PC-3 (cell line): ENCODE data around the gene SPRY1. TPM values are rescaled to one million over a fixed set of nuclear protein-coding genes. Genes with fewer than 3 reads are reported as not detected.

Experiments
- ATAC-seq: fragments of 200-7000 bp; cut with Tn5 transposase; 2 replicates; pipeline ENCODE4 v1.9.1; 2020; ENCODE audit warnings: mild to moderate bottlenecking, moderate library complexity
- BruUV-seq: library from RNA; stranded (reverse); fragments of 400-500 nt; replicated peaks from 2 replicates; lab custom pipeline; 2021; lab: Mats Ljungman, UMichigan
- CTCF ChIA-PET: fragments of 300-600 bp; sonication (Branson Sonifier 250); formaldehyde crosslinking; loops from one replicate; lab custom pipeline; 2022; ENCODE audit warnings: antibody characterized with exemption; lab: Charles Lee
- POLR2A ChIA-PET: fragments of 300-600 bp; sonication (Branson Sonifier 250); formaldehyde crosslinking; loops from one replicate; lab custom pipeline; 2022; ENCODE audit warnings: antibody characterized with exemption; ENCODE audit not compliant: unreplicated experiment; lab: Charles Lee
- DNase-seq: peaks from one replicate; pipeline ENCODE4 v3.0.0-alpha.2; 2015
- H2AFZ ChIP-seq: fragments of 300-600 bp; sonication (generic); 2 replicates; pipeline ENCODE4 v1.6.0; 2016; ENCODE audit warnings: antibody characterized with exemption, low read length
- H3F3A ChIP-seq: fragments of 300-600 bp; sonication (generic); one replicate; pipeline ENCODE4 v1.6.0; 2017; ENCODE audit warnings: antibody characterized with exemption, low read length, control low read depth, mild to moderate bottlenecking; ENCODE audit not compliant: unreplicated experiment
- H3K27ac ChIP-seq: fragments of 300-600 bp; sonication (generic); 2 replicates; pipeline ENCODE4 v1.5.1; 2016; ENCODE audit warnings: mild to moderate bottlenecking, low read length
- H3K27me3 ChIP-seq: fragments of 300-600 bp; sonication (generic); 2 replicates; pipeline ENCODE4 v1.6.1; 2016; ENCODE audit warnings: low read length, mixed read lengths
- H3K36me3 ChIP-seq: fragments of 300-600 bp; sonication (generic); 2 replicates; pipeline ENCODE4 v1.6.1; 2016; ENCODE audit warnings: low read depth, mixed run types, low read length, mixed read lengths
- H3K4me1 ChIP-seq: fragments of 300-600 bp; sonication (generic); 2 replicates; pipeline ENCODE4 v1.5.1; 2016; ENCODE audit warnings: low read length; ENCODE audit not compliant: insufficient read depth
- H3K4me2 ChIP-seq: fragments of 300-600 bp; sonication (generic); 2 replicates; pipeline ENCODE4 v1.6.0; 2016; ENCODE audit warnings: low read length
- H3K4me3 ChIP-seq: fragments of 300-600 bp; sonication (generic); 2 replicates; pipeline ENCODE4 v1.5.1; 2016; ENCODE audit warnings: mild to moderate bottlenecking, low read length, mixed read lengths
- H3K79me2 ChIP-seq: fragments of 300-600 bp; sonication (generic); 2 replicates; pipeline ENCODE4 v1.6.1; 2017; ENCODE audit warnings: low read length, mixed read lengths
- H3K9ac ChIP-seq: fragments of 300-600 bp; sonication (generic); 2 replicates; pipeline ENCODE4 v1.6.0; 2016; ENCODE audit warnings: mild to moderate bottlenecking, low read length
- H3K9me2 ChIP-seq: fragments of 300-600 bp; sonication (generic); replicated peaks from 2 replicates; pipeline ENCODE4 v1.6.1; 2016; ENCODE audit warnings: mixed run types, low read length, mixed read lengths
- H3K9me3 ChIP-seq: fragments of 300-600 bp; sonication (generic); 2 replicates; pipeline ENCODE4 v1.6.1; 2016; ENCODE audit warnings: low read length, mixed read lengths
- H4K20me1 ChIP-seq: fragments of 300-600 bp; sonication (generic); 2 replicates; pipeline ENCODE4 v1.6.1; 2016; ENCODE audit warnings: low read length, mixed read lengths
- EZH2 ChIP-seq: fragments of 300-600 bp; sonication (generic); IDR thresholded peaks from one replicate; pipeline ENCODE4 v1.6.1; 2017; ENCODE audit warnings: antibody characterized with exemption, mild to moderate bottlenecking, low read length; ENCODE audit not compliant: unreplicated experiment
- EZH2phosphoT487 ChIP-seq: fragments of 300-600 bp; sonication (generic); IDR thresholded peaks from 2 replicates; pipeline ENCODE4 v1.6.1; 2018; ENCODE audit warnings: mild to moderate bottlenecking, antibody characterized with exemption, low read length, borderline replicate concordance
- intact Hi-C: fragments of 100-400 bp; cut with micrococcal nuclease; formaldehyde crosslinking; loops from 2 replicates; pipeline ENCODE4 v1.9.0; 2023
- total RNA-seq: library from RNA; depleted of rRNA; stranded (reverse); fragments of >200 nt; gene quantifications from 2 replicates; pipeline ENCODE4 v1.2.3, GENCODE V29; 2014
- TF ChIP-seq, protein P1 (sequence below): fragments of 300-600 bp; sonication (generic); conservative IDR thresholded peaks from 2 replicates; pipeline ENCODE4 v1.5.1; 2017; ENCODE audit warnings: antibody characterized with exemption, low read depth, mild to moderate bottlenecking, low read length

The SPRY1 gene
- total RNA-seq, 1 experiment from 2014 or later, result 26.4 TPM

DNA sequence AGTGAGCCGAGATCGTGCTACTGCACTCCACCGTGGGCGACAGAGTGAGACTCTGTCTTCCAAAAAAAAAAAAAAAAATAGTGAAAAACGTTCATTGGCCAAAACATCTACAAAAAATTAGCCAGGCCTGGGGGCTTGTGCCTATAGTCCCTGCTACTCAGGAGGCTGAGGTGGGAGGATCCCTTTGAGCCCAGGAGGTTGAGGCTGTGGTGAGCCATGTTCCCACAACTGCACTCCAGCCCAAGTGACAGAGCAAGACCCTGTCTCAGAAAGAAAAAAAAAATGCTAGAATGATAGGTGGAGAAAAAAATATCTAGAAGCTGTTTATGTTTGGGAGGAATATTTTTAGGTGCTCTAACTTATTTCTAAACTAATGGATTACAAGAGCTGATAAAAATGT lies 14.9 kb downstream of the SPRY1 start:
- intact Hi-C loops, result no loop called here
- ATAC-seq, result no peak
- H3K4me3 ChIP-seq, result no peak overlapping the region
- CTCF ChIA-PET, result interaction anchor here (0.7 kb wide), 1 partner anchor 96 kb away, joined by 3 read pairs; no protein-coding TSS in a partner anchor
- H3K36me3 ChIP-seq, result no peaks in the 10 kb centered on the region
- peaks cover 7% of the 10 kb centered on the region for H3K79me2 ChIP-seq
- H3K4me2 ChIP-seq, result no peak overlapping the region
- no peaks in the 10 kb centered on the region for H4K20me1 ChIP-seq
- no peaks in the 10 kb centered on the region for H3K9me3 ChIP-seq
- H3K27ac ChIP-seq, result no peak overlapping the region
- no peaks in the 10 kb centered on the region for H3K9me2 ChIP-seq
- H2AFZ ChIP-seq, result no peak overlapping the region
- TF ChIP-seq, protein P1, sequence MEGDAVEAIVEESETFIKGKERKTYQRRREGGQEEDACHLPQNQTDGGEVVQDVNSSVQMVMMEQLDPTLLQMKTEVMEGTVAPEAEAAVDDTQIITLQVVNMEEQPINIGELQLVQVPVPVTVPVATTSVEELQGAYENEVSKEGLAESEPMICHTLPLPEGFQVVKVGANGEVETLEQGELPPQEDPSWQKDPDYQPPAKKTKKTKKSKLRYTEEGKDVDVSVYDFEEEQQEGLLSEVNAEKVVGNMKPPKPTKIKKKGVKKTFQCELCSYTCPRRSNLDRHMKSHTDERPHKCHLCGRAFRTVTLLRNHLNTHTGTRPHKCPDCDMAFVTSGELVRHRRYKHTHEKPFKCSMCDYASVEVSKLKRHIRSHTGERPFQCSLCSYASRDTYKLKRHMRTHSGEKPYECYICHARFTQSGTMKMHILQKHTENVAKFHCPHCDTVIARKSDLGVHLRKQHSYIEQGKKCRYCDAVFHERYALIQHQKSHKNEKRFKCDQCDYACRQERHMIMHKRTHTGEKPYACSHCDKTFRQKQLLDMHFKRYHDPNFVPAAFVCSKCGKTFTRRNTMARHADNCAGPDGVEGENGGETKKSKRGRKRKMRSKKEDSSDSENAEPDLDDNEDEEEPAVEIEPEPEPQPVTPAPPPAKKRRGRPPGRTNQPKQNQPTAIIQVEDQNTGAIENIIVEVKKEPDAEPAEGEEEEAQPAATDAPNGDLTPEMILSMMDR, result no peak
- TF ChIP-seq EZH2phosphoT487 (no peak), EZH2 (no peak)
- H3K9ac ChIP-seq, result no peak overlapping the region
- H3K4me1 ChIP-seq, result peaks cover 39% of the 10 kb centered on the region
- no peaks in the 10 kb centered on the region for H3F3A ChIP-seq
- no TSS peak for BruUV-seq
- H3K27me3 ChIP-seq, result no peaks in the 10 kb centered on the region
- POLR2A ChIA-PET, result no interaction called here
- no peak for DNase-seq

DNA sequence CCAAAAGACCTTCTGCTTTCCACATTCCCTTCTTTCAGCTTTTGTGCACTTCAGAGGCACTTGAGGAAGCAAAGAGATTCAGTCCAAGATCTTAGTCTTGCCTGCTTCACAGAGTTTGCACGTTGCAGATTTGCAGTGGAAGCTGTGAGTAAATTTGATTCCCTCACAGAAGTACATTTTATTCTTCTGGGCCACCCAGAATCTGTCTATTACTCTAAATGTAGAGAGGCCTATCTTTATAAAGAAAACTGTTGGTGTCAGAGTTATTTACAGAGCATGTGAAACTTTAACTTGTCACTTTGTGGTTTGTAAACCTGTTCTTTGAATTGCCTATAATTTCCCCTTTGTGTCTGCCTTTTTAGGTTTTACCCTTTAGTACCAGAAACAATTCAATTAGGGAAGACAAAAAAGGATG lies 15.5 kb downstream of the SPRY1 start:
- no peaks in the 10 kb centered on the region for H3K9me2 ChIP-seq
- no peaks in the 10 kb centered on the region for H3K9me3 ChIP-seq
- no peak for ATAC-seq
- no peaks in the 10 kb centered on the region for H3K36me3 ChIP-seq
- POLR2A ChIA-PET, result no interaction called here
- no peak overlapping the region for H3K9ac ChIP-seq
- no peaks in the 10 kb centered on the region for H3F3A ChIP-seq
- H4K20me1 ChIP-seq, result no peaks in the 10 kb centered on the region
- CTCF ChIA-PET, result interaction anchor here (0.7 kb wide), 1 partner anchor 96 kb away, joined by 3 read pairs; no protein-coding TSS in a partner anchor
- TF ChIP-seq, protein P1, result no peak
- TF ChIP-seq EZH2phosphoT487 (no peak), EZH2 (no peak)
- peak; percentile 21 for DNase-seq
- no peak overlapping the region for H3K4me3 ChIP-seq
- BruUV-seq, result no TSS peak
- H3K4me1 ChIP-seq, result peaks cover 45% of the 10 kb centered on the region
- H3K4me2 ChIP-seq, result peak overlapping the region; percentile 29; the same call in 1 of the 2 replicates
- H2AFZ ChIP-seq, result no peak overlapping the region
- intact Hi-C loops, result no loop called here
- peak overlapping the region; percentile 59 for H3K27ac ChIP-seq
- no peaks in the 10 kb centered on the region for H3K27me3 ChIP-seq
- H3K79me2 ChIP-seq, result 0 out of 2 replicates have a peak, but pooled peaks cover under 1% of the 10 kb centered on the region

DNA sequence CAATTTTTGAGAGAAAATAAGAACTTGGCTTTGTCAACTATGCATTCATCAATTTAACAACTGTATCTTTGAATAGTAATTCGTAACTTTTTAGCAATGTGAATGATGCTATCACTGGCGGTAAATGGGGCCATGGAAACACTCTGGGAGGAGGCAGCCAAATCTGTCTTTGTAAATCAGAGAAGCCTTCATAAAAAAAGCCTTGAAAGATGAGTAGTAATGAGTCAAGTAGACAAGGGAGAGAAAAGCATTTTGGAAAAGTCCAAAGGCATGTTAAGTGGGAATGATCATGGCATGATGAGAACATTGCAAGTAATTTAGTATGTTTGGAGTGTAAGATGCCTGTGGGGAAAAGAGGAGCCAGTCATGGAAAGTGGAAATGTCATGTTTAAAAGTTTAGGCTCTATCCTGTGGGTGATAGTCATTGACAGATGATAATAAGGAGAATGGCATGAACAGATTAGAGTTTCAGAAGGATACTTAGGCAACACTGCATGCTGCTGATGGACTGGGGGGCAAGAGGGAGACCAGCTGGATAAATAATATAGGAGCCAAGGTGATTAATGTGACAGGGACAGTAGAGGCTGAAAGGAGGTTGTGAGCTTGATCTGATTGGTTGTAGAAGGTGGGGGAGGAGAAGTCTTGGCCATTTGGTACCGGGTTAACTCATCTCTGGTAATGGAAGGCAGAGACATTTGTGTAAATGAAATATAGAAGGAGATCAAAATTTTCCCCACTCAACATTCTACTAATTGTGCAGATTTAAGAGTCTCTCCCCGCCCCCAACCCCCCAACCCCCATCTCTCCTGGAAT lies 16.3 kb downstream of the SPRY1 start:
- H3K4me1 ChIP-seq, result peaks cover 53% of the 10 kb centered on the region
- no TSS peak for BruUV-seq
- ChIA-PET CTCF (no interaction called here), POLR2A (no interaction called here)
- H3K27me3 ChIP-seq, result no peaks in the 10 kb centered on the region
- H3F3A ChIP-seq, result no peaks in the 10 kb centered on the region
- H4K20me1 ChIP-seq, result no peaks in the 10 kb centered on the region
- intact Hi-C loops, result no loop called here
- no peak overlapping the region for H3K9ac ChIP-seq
- H2AFZ ChIP-seq, result no peak overlapping the region
- H3K4me2 ChIP-seq, result peak overlapping the region; percentile 62; the same call in 1 of the 2 replicates
- peak overlapping the region; percentile 59 for H3K27ac ChIP-seq
- ATAC-seq, result peak; percentile 10; the same call in 1 of the 2 replicates
- no peaks in the 10 kb centered on the region for H3K9me3 ChIP-seq
- TF ChIP-seq EZH2phosphoT487, result no peak
- TF ChIP-seq, protein P1, result no peak
- TF ChIP-seq EZH2, result no peak
- 0 out of 2 replicates have a peak overlapping the region, but pooled peaks have one; percentile 21 for H3K4me3 ChIP-seq
- H3K9me2 ChIP-seq, result no peaks in the 10 kb centered on the region
- no peaks in the 10 kb centered on the region for H3K79me2 ChIP-seq
- no peaks in the 10 kb centered on the region for H3K36me3 ChIP-seq
- peak; percentile 52 for DNase-seq
